Measurements from ENCODE around the gene PTPRM.

DNA sequence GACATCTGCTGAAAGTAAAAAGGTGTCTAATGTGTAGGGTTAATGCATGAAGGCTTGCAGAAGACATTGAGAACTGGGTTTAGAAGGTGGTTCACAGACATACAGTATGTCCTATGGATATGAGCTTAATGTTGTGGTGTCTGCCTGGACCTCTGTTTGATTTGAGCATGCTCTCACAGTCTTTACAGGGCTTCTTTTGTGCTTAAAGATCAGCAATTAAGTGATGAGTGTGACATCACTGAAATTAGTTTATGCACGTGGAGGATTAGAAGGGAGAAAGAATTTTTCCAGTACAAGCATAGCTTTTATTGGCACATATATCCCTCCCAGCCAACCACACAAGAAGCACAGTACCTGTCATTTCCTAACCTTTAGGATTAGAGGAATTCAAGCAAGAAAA lies 674.6 kb downstream of the PTPRM start:
- TF ChIP-seq CTCF (IDR thresholded peaks at IDR 0.05) = no peak
- no peak for TF ChIP-seq POLR2A (IDR thresholded peaks at IDR 0.05)
- no peak for TF ChIP-seq EP300 (IDR thresholded peaks at IDR 0.05)

Data from ovary (tissue), 3 donors.